Thyroid gland (tissue), 4 donors: ENCODE measurements around the gene FMN1. TPM values are rescaled to one million over a fixed set of nuclear protein-coding genes. Genes with fewer than 3 reads are reported as not detected.

Experiments used
- DNase-seq, 2 donors: peaks; one replicate each; pipeline ENCODE4 v3.0.0-alpha.2; 2019
- H3K27ac ChIP-seq, 3 donors: fragments of 200-600 bp; sonication (generic); 1 replicate in 2 of 3; 2 replicates in 1 of 3; pipeline ENCODE4 v1.5.1; 2016 to 2019; ENCODE audit warnings: mild to moderate bottlenecking in 1 of 3, moderate library complexity in 1 of 3
- H3K27me3 ChIP-seq: fragments of 200-600 bp; sonication (generic); one replicate; pipeline ENCODE4 v1.5.1; 2019
- H3K36me3 ChIP-seq, 2 donors: fragments of 200-600 bp; sonication (generic); one replicate each; pipeline ENCODE4 v1.5.1; 2016 to 2019
- H3K4me1 ChIP-seq, 2 donors: fragments of 200-600 bp; sonication (generic); one replicate each; pipeline ENCODE4 v1.5.1; 2017 to 2019
- H3K4me3 ChIP-seq, 3 donors: fragments of 200-600 bp; sonication (generic); replicated peaks in 1 of 3; 1 replicate in 2 of 3; 2 replicates in 1 of 3; pipeline ENCODE4 v1.5.1; 2016; ENCODE audit warnings: mild to moderate bottlenecking in 1 of 3
- H3K9me3 ChIP-seq: fragments of 200-600 bp; sonication (generic); one replicate; pipeline ENCODE4 v1.5.1; 2017
- CTCF ChIP-seq, 6 experiments: fragments of 200-600 bp in 3 of 6; fragments of 450-650 bp in 3 of 6; sonication (generic) in 3 of 6; IDR thresholded peaks; one replicate each; pipeline ENCODE4 v1.5.1; 2016 to 2019; ENCODE audit warnings: antibody characterized with exemption in 6 of 6, mild to moderate bottlenecking in 2 of 6, inconsistent platforms in 1 of 6, moderate library complexity in 1 of 6
- POLR2A ChIP-seq, 2 donors: fragments of 450-650 bp; IDR thresholded peaks; one replicate each; pipeline ENCODE4 v1.6.1; 2017; ENCODE audit warnings: antibody characterized with exemption in 2 of 2, mild to moderate bottlenecking in 2 of 2, moderate library complexity in 1 of 2
- WGBS, 2 donors: methylation state at CpG; one replicate each; pipeline ENCODE4 v1.1.5; 2017; 5-methylcytosine and 5-hydroxymethylcytosine counted together
- intact Hi-C: fragments of 100-400 bp; cut with DNase I; formaldehyde crosslinking; loops from one replicate; pipeline ENCODE4 v1.15.1; 2023
- total RNA-seq, 4 donors: library from RNA; depleted of rRNA; stranded (reverse); fragments of >200 nt; gene quantifications; one replicate each; pipeline ENCODE4 v1.2.3, GENCODE V29; 2016

Gene FMN1
- total RNA-seq, 4 donors from 2014 or later: 13.8 to 28.3 (median 22.5) TPM

DNA sequence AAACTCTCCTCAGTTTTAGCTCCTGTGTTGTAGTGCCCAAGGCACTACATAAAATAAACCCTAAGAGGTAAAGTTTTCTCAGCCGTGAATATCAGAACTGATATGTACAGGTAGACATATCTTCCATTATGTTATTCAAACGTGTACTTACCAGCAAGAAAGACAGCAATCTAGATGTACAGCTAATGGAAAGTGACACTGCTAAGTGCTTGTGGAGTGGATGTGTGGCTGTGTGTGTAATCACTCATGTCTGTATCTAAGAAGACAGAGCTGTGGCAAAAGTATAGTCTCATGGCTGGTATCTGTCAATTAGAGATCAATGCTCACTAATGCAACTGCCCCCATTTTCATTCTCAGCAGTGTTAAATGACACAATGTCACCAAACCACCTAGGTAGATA lies 101.3 kb downstream of the FMN1 start:
- Histone ChIP-seq H3K36me3 (no peaks in the 10 kb centered on the region), H3K27ac (no peak overlapping the region), H3K9me3 (no peaks in the 10 kb centered on the region), H3K4me1 (no peaks in the 10 kb centered on the region), H3K27me3 (no peaks in the 10 kb centered on the region), H3K4me3 (no peak overlapping the region)
- intact Hi-C loops: no loop called here
- 63 to 67% methylated on average over 2 of the region's 2 CpGs for WGBS, 2 donors
- TF ChIP-seq CTCF (IDR thresholded peaks at IDR 0.05) (no peak), POLR2A (IDR thresholded peaks at IDR 0.05) (no peak)
- DNase-seq: no peak

- intact Hi-C loops: no loop called here
- no peaks in the 10 kb centered on the region for H3K4me1 ChIP-seq
- TF ChIP-seq CTCF (IDR thresholded peaks at IDR 0.05) (no peak), POLR2A (IDR thresholded peaks at IDR 0.05) (no peak)
- H3K27me3 ChIP-seq: no peaks in the 10 kb centered on the region
- H3K4me3 ChIP-seq: no peak overlapping the region
- no peaks in the 10 kb centered on the region for H3K9me3 ChIP-seq
- H3K27ac ChIP-seq: no peak overlapping the region
- DNase-seq: no peak
- no peaks in the 10 kb centered on the region for H3K36me3 ChIP-seq
- 78 to 81% methylated on average over 15 of the region's 15 CpGs for WGBS, 2 donors
Observed at GRCh38 chr15:33091983-33092693, 102.4 kb downstream of the FMN1 start.

- Histone ChIP-seq H3K9me3 (no peaks in the 10 kb centered on the region), H3K27ac (no peak overlapping the region), H3K36me3 (no peaks in the 10 kb centered on the region), H3K4me3 (no peak overlapping the region), H3K27me3 (no peaks in the 10 kb centered on the region), H3K4me1 (no peaks in the 10 kb centered on the region)
- intact Hi-C loops: loop anchor here (5.0 kb wide), 1 partner anchor 37 kb away; no protein-coding TSS in a partner anchor
- WGBS, 2 donors: 58 to 69% methylated on average over 5 of the region's 5 CpGs
- peak in 1 of 2 donors; percentile 10 for DNase-seq
- TF ChIP-seq CTCF (IDR thresholded peaks at IDR 0.05): no peak
- no peak for TF ChIP-seq POLR2A (IDR thresholded peaks at IDR 0.05)
Observed at GRCh38 chr15:33089878-33090757, 104.4 kb downstream of the FMN1 start.

DNA sequence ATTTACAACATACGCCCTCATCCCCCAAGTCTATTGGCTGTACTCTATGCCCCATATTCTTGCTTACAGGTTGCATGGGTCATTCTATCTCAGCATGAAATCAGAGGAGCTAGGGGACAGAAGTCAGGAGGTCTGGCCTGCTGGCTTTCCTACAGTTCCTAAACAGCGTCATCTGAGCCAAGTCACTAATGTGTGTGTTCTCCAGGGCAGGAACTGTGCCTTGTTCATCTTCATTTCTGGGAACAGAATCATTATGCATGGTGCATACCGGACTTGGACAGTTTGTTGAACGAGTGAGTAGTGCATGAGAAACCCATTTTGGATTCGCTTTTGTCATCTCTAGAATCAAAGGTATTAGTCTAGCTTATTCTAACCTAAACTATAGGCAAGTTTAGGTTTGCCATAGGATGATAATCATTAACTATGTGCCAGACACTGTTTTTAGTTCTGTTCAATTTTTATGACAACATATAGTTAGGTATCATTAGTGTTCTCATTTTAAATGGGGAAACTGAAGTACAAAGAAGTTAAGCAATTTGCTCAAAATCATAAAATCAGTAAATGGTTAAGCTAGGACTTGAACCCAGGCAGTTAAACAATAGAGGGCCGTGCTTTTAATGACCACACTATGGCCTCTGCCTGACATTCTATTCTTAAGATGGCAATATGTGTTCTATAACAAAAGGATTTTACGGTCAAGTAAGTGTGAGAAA lies 105.2 kb downstream of the FMN1 start:
- no peaks in the 10 kb centered on the region for H3K27me3 ChIP-seq
- no peak for TF ChIP-seq POLR2A (IDR thresholded peaks at IDR 0.05)
- no peak for TF ChIP-seq CTCF (IDR thresholded peaks at IDR 0.05)
- no peaks in the 10 kb centered on the region for H3K36me3 ChIP-seq
- WGBS, 2 donors: 93 to 94% methylated on average over 7 of the region's 7 CpGs
- no peaks in the 10 kb centered on the region for H3K4me1 ChIP-seq
- intact Hi-C loops: loop anchor here (5.0 kb wide), 1 partner anchor 38 kb away; no protein-coding TSS in a partner anchor
- no peak overlapping the region for H3K27ac ChIP-seq
- no peak for DNase-seq
- H3K9me3 ChIP-seq: no peaks in the 10 kb centered on the region
- no peak overlapping the region for H3K4me3 ChIP-seq
